Heart right ventricle (tissue), 16 donors: ENCODE measurements around the gene IL22RA1. TPM values are rescaled to one million over a fixed set of nuclear protein-coding genes. Genes with fewer than 3 reads are reported as not detected.

Experiments used
- ATAC-seq, 8 donors: fragments of 200-7000 bp; cut with Tn5 transposase; one replicate each; pipeline ENCODE4 v1.9.1; 2020; ENCODE audit warnings: mild to moderate bottlenecking in 8 of 8, moderate library complexity in 8 of 8, moderate number of reproducible peaks in 1 of 8
- DNase-seq, 2 donors: peaks; one replicate each; pipeline ENCODE4 v3.0.0-alpha.2; 2020
- H3K27ac ChIP-seq, 10 donors: fragments of 200-600 bp; sonication (generic) in 2 of 10; one replicate each; pipeline versions ENCODE4 v1.5.0 to v1.8.0; 2020 to 2022; ENCODE audit warnings: mild to moderate bottlenecking in 3 of 10
- H3K27me3 ChIP-seq, 7 donors: fragments of 200-600 bp; one replicate each; pipeline ENCODE4 v1.8.0; 2021 to 2022; ENCODE audit warnings: mild to moderate bottlenecking in 2 of 7
- H3K36me3 ChIP-seq, 9 donors: fragments of 200-600 bp; sonication (generic) in 1 of 9; one replicate each; pipeline versions ENCODE4 v1.5.0 to v1.8.0; 2020 to 2022; ENCODE audit warnings: mild to moderate bottlenecking in 2 of 9
- H3K4me1 ChIP-seq, 9 donors: fragments of 200-600 bp; sonication (generic) in 1 of 9; one replicate each; pipeline versions ENCODE4 v1.5.0 to v1.8.0; 2020 to 2022; ENCODE audit warnings: mild to moderate bottlenecking in 4 of 9
- H3K4me3 ChIP-seq, 10 donors: fragments of 200-600 bp; sonication (generic) in 2 of 10; one replicate each; pipeline versions ENCODE4 v1.5.0 to v1.8.0; 2020 to 2022; ENCODE audit warnings: mild to moderate bottlenecking in 7 of 10, moderate library complexity in 2 of 10
- H3K9me3 ChIP-seq, 11 donors: fragments of 200-600 bp in 10 of 11; sonication (generic) in 2 of 11; one replicate each; pipeline versions ENCODE4 v1.5.0 to v1.8.0; 2013 to 2022; ENCODE audit warnings: mild to moderate bottlenecking in 2 of 11, control low read depth in 1 of 11, moderate library complexity in 1 of 11
- WGBS, 2 donors: extraction: QIAGEN DNeasy Blood & Tissue Kit; methylation state at CpG; one replicate each; pipeline ENCODE4 v1.1.7; 2013; ENCODE audit warnings: inconsistent platforms in 1 of 2; 5-methylcytosine and 5-hydroxymethylcytosine counted together
- intact Hi-C, 10 donors: fragments of 100-400 bp; cut with DNase I; formaldehyde crosslinking; loops; one replicate each; pipeline versions ENCODE4 v1.11.1 to v1.14.2; 2022
- polyA plus RNA-seq, 2 donors: library from polyadenylated mRNA; stranded (reverse); fragments of 200-250 nt; gene quantifications; one replicate each; pipeline ENCODE4 v1.2.3, GENCODE V29; 2013
- total RNA-seq, 10 donors: library from RNA; stranded (reverse); fragmentation: NEBNext Ultra II Directional in 3 of 10; extraction: Animal tissue kit (Norgen Biotek cat#: 25700) in 3 of 10; gene quantifications; one replicate each; pipeline versions ENCODE4 v1.2.1 to v1.2.4, GENCODE V29; 2021 to 2023
- TF ChIP-seq, protein P1 (sequence below), 9 donors: fragments of 200-600 bp; sonication (generic) in 2 of 9; IDR thresholded peaks; one replicate each; pipeline versions ENCODE4 v1.5.0 to v1.8.0; 2021 to 2022; ENCODE audit warnings: antibody characterized with exemption in 9 of 9, mild to moderate bottlenecking in 5 of 9, moderate library complexity in 1 of 9
- donor health status: Arrhythmogenic right ventricular cardiomyopathy.
- donor health status: ischemic (EF 13 %, LVEDD 7.1; RV severe dilation, severe dysfunction).
- donor health status: healthy with polysubstance abuse.
- donor health status: DM: no; HTN: yes; CAD: no.
- donor health status: DM: no; HTN: no; CAD: no.
- donor health status: ischemic (EF 25% LVEDD 6.9; RV normal size, moderate dysfunction).
- donor health status: ischemic (EF 25% LVEDD 5.7; RV mildly dilated, moderate dysfunction).
- donor health status: healthy.
- donor health status: DM: yes; HTN: yes; CAD: no.
- donor health status: Ischemic cardiomyopathy.
- donor health status: ischemic (EF 35%, LVEDD 5.7; RV mildly dilated, moderate dysfunction).
- donor health status: nonischemic (EF 11% LVEDD 7.7; RV severe dilation, severe dysfunction).
- donor health status: DM: yes; HTN: yes; CAD: no.
- donor health status: PGD.
- donor health status: ischemic (EF 29% LVEDD 5.4; RV normal size, mild dysfunction).
- donor health status: nonischemic (EF 23%, LVEDD 6.1; RV moderate dilation, normal function).

IL22RA1 gene
- total and polyA plus RNA-seq, 12 donors, result 0.07 to 1.6 (median 0.29) TPM; not detected in 1

DNA sequence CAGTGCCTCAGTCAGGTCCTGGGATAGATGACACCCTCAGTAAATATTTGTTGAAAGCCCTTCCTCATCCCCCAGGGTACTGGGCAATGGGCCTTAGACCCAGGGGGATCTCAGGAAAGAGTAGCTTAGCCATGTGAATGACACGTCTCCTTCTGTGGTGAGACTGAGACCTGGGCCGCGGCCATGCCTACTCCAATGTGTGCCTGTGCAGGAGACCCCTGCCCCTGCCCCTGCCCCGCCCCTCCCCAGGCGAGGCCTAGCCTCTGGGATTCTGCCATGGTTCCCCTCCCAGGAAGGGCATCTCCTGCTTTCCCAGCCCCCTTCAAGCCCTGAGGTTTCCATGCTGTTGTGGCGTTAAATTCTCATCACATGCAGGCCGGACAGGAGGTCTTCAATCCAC, 38.1 kb downstream of the IL22RA1 start:
- DNase-seq (no peak), ATAC-seq (no peak)
- peak overlapping the region in 4 of 10 donors; percentile 14 to 31 (median 22) for H3K27ac ChIP-seq
- no peak overlapping the region for H3K4me3 ChIP-seq
- TF ChIP-seq, protein P1, sequence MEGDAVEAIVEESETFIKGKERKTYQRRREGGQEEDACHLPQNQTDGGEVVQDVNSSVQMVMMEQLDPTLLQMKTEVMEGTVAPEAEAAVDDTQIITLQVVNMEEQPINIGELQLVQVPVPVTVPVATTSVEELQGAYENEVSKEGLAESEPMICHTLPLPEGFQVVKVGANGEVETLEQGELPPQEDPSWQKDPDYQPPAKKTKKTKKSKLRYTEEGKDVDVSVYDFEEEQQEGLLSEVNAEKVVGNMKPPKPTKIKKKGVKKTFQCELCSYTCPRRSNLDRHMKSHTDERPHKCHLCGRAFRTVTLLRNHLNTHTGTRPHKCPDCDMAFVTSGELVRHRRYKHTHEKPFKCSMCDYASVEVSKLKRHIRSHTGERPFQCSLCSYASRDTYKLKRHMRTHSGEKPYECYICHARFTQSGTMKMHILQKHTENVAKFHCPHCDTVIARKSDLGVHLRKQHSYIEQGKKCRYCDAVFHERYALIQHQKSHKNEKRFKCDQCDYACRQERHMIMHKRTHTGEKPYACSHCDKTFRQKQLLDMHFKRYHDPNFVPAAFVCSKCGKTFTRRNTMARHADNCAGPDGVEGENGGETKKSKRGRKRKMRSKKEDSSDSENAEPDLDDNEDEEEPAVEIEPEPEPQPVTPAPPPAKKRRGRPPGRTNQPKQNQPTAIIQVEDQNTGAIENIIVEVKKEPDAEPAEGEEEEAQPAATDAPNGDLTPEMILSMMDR (IDR thresholded peaks at IDR 0.05), result no peak
- H3K4me1 ChIP-seq, result peaks cover 7 to 58% (median 30%) of the 10 kb centered on the region in 9 donors
- H3K36me3 ChIP-seq, result peaks cover 0 to 38% (median 0%) of the 10 kb centered on the region in 9 donors
- intact Hi-C loops, result loop anchor here in 1 of 10 donors (5.0 kb wide), 1 partner anchor 33 kb away; no protein-coding TSS in a partner anchor
- no peaks in the 10 kb centered on the region for H3K27me3 ChIP-seq
- WGBS, 2 donors, result 89 to 94% methylated on average over 7 of the region's 7 CpGs
- no peaks in the 10 kb centered on the region for H3K9me3 ChIP-seq

DNA sequence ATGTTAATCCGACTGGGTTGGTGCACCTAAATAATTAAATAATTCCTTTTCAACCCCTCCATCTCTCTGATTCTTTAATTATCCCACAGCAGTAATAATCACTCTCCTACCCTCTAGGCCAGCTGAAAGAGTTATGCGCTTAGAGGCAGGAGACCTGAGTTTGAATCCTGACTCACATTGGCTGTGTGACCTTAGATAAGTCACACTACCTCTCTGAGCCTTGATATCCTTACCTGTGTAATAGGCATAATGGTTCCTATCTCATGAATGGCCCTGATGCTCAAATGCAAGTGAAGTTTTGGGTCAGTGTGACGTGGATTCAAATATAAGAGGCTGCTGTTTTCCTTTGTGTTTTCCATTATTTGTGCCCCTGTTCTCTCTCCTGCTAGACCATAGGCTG, 39.1 kb downstream of the IL22RA1 start:
- Histone ChIP-seq H3K27ac (peak overlapping the region in 5 of 10 donors; percentile 60 to 80 (median 65)), H3K4me3 (no peak overlapping the region), H3K27me3 (no peaks in the 10 kb centered on the region), H3K36me3 (peaks cover 0 to 38% (median 0%) of the 10 kb centered on the region in 9 donors), H3K4me1 (peaks cover 7 to 57% (median 27%) of the 10 kb centered on the region in 9 donors), H3K9me3 (no peaks in the 10 kb centered on the region)
- ATAC-seq, result no peak
- TF ChIP-seq, protein P1 (IDR thresholded peaks at IDR 0.05), result no peak
- no peak for DNase-seq
- intact Hi-C loops, result no loop called here
- WGBS, 2 donors, result 87% methylated on average over 3 of the region's 3 CpGs

DNA sequence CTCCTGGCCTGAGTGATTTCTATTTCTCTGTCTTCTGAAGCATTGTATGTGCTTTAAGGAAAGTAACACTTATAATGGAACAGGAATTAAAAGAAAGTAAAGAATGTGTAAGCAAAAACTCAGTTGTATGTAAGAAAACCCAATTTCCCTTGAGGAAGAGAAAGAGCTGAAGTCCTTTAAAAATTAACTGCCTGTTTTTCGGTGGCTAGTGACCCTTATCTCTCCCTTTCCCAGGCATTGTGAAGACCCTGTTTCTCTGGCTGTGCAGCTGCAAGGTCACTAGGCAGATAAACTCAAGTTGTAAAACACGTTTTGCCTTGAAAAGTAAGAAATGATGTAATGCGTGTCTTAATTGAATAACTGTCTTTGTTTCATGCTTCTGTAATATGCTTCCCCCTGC, 39.5 kb downstream of the IL22RA1 start:
- ATAC-seq (no peak), DNase-seq (no peak)
- peak overlapping the region in 9 of 10 donors; percentile 10 to 80 (median 65) for H3K27ac ChIP-seq
- intact Hi-C loops, result no loop called here
- no peaks in the 10 kb centered on the region for H3K9me3 ChIP-seq
- H3K4me1 ChIP-seq, result peaks cover 4 to 57% (median 28%) of the 10 kb centered on the region in 9 donors
- 34 to 45% methylated on average over 3 of the region's 3 CpGs for WGBS, 2 donors
- no peak overlapping the region for H3K4me3 ChIP-seq
- peaks cover 0 to 38% (median 0%) of the 10 kb centered on the region in 9 donors for H3K36me3 ChIP-seq
- TF ChIP-seq, protein P1 (IDR thresholded peaks at IDR 0.05), result no peak
- no peaks in the 10 kb centered on the region for H3K27me3 ChIP-seq

DNA sequence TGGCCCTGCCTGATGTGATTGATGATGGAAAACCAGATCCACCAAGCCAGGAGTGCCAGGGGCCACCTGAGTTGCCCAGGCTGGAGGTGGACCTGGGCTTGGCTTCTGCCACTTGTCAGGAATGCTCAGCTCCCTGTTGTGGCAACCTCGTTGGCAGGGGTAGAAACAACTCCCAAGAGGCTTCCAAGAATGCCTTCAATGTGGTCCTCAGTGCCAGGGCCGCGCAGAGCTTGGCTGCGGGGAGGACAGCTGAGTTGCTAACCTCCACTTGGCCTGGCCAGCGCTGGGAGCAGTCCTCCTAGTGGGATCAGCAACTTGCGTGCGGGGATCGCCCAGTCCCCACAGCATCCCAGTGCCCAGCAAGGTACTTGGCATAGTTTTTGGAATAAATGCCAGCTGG, 40.0 kb downstream of the IL22RA1 start:
- no peaks in the 10 kb centered on the region for H3K27me3 ChIP-seq
- peak; percentile 75 to 80 for DNase-seq
- TF ChIP-seq, protein P1 (IDR thresholded peaks at IDR 0.05), result no peak
- H3K36me3 ChIP-seq, result peaks cover 0 to 40% (median 0%) of the 10 kb centered on the region in 9 donors
- peak; percentile 68 to 84 (median 76) for ATAC-seq
- peaks cover 0 to 56% (median 25%) of the 10 kb centered on the region in 9 donors for H3K4me1 ChIP-seq
- WGBS, 2 donors, result 41 to 44% methylated on average over 8 of the region's 8 CpGs
- H3K27ac ChIP-seq, result peak overlapping the region in 9 of 10 donors; percentile 35 to 80 (median 66)
- no peaks in the 10 kb centered on the region for H3K9me3 ChIP-seq
- H3K4me3 ChIP-seq, result no peak overlapping the region
- intact Hi-C loops, result no loop called here
